GM18873 (cell line): ENCODE data around the gene TMEFF1.

Experiments
- ATAC-seq: cut with Tn5 transposase; IDR thresholded peaks from one replicate; pipeline ENCODE4 v1.9.1; 2021; ENCODE audit warnings: mild to moderate bottlenecking, moderate library complexity, moderate number of reproducible peaks; ENCODE audit not compliant: unreplicated experiment, low FRiP score

The TMEFF1 gene

DNA sequence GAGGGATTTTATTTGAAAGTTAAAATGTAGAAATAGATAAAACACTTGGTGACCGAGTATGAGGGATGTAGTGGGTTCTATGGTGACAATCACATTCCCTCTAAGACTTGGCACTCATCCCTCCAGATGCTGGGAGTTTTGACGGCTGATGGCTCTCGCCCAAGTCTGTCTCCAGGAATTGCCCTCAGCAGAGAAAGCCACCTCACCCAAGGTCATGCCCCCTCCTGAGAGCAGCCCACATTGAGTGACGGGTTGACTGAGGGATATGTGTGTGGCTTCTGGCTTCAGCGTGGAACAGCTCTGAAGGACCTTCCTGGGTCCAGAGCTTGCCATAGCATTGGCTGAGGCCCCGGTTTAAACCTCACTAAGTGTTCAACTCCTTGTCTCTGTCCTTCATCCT is 124.3 kb downstream of the TMEFF1 start:
- no peak for ATAC-seq

DNA sequence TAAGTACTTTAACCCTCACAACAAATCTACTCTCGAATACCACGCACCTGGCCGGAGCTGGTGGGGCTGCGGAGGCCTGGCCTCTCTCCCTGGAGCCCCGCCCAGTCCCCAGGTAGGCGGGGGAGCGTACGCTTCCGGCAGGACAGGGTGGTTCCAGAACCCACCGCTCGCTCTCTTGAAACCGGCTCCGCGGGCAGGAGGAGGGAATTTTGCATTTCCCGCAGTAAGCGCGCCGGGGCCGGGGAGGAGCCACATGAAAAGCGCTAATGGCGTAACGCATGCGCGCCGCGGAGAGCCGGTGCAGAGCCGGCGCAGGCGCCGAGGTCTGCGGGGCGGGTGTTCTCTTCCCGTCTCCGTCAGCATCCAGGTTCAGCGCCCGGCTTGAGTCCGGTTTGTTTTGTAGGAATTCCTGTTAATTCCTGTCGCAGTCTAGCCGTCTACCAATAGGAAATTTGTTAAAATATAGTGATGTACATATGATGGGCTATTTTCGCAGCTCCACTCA is 125.7 kb downstream of the TMEFF1 start:
- peak; percentile 65 for ATAC-seq

DNA sequence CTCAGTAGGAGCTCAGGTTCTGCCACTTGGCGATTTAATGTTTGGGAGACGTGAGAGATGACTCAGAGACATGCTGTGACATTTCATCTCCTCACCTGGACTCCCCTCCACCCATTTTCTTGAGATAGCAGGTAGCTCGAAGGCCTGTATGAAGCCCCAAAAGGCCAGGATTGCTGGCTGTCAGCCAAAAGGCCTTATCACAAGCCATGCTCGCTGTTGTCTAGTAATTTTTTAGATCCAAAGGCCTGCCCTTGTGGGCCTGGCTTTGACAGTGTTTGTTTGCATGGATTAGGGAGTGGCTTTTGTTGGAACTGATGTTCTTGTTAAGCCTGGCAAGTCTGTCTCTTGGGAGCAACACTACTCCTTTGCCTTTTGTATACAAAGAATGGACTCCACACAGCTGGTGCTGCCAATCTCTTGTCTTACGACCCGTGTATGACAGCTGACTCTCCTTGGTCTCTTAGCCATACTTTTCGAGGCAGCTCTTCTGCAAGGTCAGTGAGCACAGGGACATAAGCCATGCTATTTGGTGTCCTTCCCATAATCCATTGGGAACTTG is 127.7 kb downstream of the TMEFF1 start:
- no peak for ATAC-seq

DNA sequence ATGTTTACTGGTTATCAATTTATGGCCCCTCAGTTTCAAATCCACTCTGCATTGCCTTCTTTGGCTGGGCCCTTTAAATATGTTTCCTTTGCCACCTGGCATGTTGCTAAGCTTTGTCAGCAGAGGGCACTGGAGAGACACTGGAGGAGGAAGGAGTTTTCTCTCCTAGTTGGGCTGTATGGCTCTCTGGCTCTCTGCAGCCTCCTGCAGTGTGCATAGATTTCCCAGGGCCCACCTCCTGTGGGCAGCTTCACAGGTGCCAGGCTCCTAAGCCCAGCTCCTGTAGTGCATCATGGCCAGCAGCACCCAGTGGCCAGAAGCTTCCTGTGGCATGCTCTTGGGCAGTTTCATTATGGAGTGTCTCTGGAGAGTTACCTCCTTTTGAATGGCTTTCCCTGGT is 128.3 kb downstream of the TMEFF1 start:
- ATAC-seq = peak; percentile 69

DNA sequence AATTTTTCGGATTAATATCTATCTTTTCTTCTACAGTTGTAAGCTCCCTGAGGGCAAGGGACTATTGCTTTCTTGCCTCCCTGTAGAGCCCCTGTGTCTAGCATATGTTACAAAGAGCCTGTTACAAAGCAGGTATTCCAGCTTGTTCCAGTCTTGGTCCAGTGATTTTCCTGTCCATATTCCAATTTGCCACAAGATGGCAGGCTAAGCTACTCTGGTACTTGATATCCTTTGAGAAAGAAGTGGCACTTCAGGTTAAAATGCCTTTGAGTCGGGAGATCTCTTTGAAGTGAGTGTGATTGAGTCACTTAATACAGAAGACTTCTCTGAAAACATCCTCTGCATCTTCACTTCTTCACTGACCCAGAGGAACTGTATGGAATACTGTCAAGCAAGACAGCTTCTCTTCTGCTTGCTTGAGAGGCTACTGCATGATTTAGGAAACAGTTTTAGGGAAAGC is 129.4 kb downstream of the TMEFF1 start:
- no peak for ATAC-seq

DNA sequence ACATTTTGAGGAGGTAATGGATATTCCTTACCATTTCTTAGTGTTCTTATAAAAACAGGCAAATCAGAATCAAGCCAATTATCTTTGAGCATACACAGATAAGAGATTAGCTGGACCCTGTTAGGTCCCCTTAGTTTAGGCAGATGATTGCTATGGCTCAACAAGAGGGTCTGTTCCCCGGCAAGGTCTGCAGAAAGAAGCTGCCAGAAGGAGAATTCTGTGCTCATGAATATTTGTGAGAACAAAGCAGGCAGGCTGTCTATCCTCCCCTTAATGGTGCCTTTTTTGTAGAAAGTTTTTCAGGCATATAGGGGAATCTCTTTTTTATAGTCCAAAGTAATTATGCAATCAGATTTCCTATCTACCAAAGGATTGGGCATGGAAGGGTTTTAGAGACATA is 132.5 kb downstream of the TMEFF1 start:
- ATAC-seq = no peak

DNA sequence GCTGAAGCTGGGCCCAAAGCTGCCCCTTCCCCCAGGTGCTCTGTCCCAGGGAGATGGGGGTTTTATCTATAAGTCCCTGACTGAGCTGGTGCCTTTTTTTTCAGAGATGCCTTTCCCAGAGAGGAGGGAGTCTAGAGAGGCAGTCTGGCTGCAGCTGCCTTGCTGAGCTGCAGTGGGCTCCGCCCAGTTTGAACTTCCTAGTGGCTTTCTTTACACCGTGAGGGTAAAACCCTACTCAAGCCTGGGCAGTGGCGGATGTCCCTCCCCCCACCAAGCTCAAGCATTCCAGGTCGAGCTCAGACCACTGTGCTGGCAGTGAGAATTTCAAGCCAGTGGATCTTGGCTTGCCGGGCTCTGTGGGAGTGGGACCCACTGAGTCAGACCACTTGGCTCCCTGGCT is 146.2 kb downstream of the TMEFF1 start:
- ATAC-seq = no peak

DNA sequence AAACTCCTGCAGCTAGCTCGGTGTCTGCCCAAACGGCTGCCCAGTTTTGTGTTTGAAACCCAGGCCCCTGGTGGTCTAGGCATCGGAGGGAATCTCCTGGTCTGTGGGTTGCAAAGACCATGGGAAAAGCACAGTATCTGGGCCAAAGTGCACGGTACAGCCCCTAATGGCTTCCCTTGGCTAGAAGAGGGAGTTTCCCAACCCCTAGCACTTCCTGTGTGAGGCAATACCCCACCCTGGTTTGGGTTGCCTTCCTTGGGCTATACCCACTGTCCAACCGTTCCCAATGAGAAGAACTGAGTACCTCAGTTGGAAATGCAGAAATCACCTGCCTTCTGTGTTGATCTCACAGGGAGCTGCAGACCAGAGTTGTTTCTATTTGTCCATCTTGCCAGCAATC is 146.7 kb downstream of the TMEFF1 start:
- ATAC-seq = no peak

DNA sequence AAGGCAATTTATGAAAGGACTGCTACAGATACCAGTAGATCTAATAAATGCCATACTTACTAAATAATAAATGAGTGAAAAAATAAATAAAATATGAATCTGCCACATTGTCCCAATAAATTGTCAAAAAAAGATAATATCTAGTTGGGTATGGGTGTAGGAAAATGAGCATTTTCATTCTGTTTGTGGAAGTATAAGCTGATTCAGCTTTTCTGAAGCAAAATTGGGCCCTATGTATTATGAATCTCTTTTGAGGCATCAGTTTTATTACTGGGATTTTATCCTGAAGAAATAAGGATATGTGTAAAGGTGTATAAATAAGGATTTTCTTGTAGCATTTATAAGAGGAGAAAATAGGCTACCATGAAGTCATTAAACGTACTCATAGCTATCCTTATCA is 151.0 kb downstream of the TMEFF1 start:
- ATAC-seq = no peak

DNA sequence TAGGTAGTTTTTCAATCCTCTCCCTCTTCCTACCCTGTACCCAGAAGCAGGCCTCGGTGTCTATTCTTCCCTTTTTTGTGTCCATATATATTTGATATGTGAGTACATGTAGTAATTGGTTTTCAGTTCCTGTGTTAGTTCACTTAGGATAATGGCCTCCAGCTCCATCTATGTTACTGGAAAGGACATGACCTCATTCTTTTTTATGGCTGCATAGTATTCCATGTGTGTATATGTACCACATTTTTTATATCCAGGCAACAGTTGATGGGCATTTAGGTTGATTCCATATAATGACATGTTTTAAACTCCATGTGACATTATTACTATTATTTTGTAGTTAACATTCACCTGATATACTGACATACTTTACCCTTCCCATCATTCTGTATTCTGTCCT is 154.0 kb downstream of the TMEFF1 start:
- no peak for ATAC-seq
